ENCODE results near the gene ZSCAN32.

DNA sequence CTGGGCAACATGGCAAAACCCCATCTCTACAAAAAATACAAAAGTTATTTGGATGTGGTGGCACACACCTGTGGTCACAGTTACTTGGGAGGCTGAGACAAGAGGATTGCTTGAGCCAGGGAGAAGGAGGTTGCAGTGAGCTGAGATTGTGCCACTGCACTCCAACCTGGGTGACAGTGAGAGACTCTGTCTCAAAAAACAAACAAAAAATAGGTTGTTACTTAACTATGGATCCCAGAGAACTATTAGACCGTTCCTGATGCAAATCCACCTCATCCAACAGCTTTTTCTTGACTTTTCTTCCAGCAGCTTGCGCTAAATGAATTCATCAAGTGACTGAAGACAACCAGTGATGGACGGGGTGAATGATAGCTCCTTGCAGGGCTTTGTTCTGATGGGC is 45.2 kb downstream of the ZSCAN32 start, which contains the start of gene OR2C1:
- TF ChIP-seq POLR2A (IDR thresholded peaks at IDR 0.05) (no peak), CTCF (IDR thresholded peaks at IDR 0.05) (no peak)
